Islet precursor cell (in vitro differentiated cells): ENCODE data around the gene PAWR.
A peak's percentile ranks its signal among the peaks of the same experiment; 100 is the strongest.
"Not testable (repeated sequence)": the region's sequence is repeated elsewhere in the genome, so short reads cannot be mapped to it uniquely, and the experiment has no call there.

Experiments used
- DNase-seq: peaks from one replicate; pipeline ENCODE4 v3.0.0-alpha.2; 2018

The PAWR gene

GRCh38 chr12:79686171-79686570 is 4.6 kb downstream of the PAWR start:
- no peak for DNase-seq

GRCh38 chr12:79685068-79685467 is 5.7 kb downstream of the PAWR start:
- no peak for DNase-seq

DNA sequence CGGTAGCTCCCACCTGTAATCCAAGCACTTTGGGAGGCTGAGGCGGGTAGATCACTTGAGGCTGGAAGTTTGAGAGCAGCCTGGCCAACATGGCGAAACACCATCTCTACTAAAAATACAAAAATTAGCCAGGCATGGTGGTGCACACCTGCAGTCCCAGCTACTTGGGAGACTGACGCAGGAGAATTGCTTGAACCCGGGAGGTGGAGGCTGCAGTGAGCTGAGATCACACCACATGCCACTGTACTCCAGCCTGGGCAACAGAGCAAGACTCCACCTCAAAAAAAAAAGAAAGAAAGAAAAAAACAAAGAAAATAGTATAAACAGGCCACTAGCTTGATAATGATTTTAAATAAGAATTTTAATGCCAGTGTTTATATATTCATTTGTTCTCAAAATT is 6.4 kb downstream of the PAWR start:
- DNase-seq: not testable (repeated sequence)

GRCh38 chr12:79682593-79682992 is 8.2 kb downstream of the PAWR start:
- no peak for DNase-seq

- DNase-seq: peak; percentile 84
Observed at GRCh38 chr12:79681008-79681590, 9.7 kb downstream of the PAWR start.

DNA sequence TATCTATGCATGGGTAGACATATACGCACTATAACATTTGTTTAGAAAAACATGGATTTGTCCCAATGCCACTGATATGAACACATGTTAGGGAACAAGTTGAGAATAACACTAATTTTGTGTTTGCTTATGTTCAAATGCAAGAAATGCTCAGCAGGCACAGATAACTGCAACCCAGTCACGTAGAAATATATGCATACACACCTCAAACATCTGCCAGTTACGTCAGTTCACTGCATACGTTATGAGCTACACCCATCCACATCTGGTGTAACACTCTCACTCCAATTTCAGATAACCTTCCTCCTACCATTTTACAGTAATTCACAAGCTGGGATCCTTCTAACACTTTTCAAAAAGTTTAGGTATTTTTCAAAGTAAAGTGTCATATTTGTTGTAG is 10.7 kb downstream of the PAWR start:
- no peak for DNase-seq

- DNase-seq: no peak
Observed at GRCh38 chr12:79678306-79678705, 12.5 kb downstream of the PAWR start.

DNA sequence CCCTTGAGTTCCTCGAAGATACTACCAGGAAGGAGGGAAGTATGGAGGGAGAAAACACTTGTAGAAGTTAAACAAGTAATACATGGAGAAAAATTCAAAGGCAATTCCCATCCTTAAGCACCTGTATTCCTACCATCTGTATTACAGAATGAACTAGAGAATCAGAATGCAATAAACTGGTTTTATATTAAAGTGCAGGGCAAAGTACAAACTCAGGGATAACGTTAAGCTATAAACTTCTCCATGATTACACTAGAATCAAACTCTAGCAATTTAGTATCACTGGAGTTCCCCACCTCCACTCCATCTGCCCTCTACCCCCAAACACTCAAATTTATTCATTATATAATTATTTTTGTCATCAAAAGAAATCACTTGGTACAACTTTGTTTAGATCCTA is 13.1 kb downstream of the PAWR start:
- DNase-seq: no peak

DNA sequence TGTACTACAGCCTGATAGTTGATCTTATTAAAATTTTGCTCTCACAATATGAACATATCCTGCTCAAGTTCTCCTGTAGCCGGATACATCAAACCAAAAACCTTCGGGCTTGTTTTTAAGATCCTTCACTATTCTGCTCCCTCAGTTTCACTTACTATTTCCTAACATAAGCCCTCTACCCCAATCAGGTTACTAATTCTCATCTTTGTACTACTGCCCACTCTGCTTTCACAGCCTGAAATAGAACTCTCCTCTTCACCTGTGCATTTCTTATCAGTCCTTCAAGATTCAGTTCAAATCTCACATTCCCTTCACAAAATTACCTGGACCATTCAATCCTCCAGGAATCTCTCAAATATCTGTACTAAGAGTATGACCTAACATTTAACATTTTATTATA is 14.2 kb downstream of the PAWR start:
- DNase-seq: no peak

GRCh38 chr12:79674629-79675028 is 16.1 kb downstream of the PAWR start:
- no peak for DNase-seq

GRCh38 chr12:79673354-79673753 is 17.4 kb downstream of the PAWR start:
- DNase-seq: no peak

GRCh38 chr12:79668113-79668512 is 22.7 kb downstream of the PAWR start:
- no peak for DNase-seq

GRCh38 chr12:79665212-79665887 is 25.4 kb downstream of the PAWR start:
- DNase-seq: no peak

GRCh38 chr12:79664518-79664917 is 26.2 kb downstream of the PAWR start:
- no peak for DNase-seq

- no peak for DNase-seq
Observed at GRCh38 chr12:79662046-79662811, 28.5 kb downstream of the PAWR start.

DNA sequence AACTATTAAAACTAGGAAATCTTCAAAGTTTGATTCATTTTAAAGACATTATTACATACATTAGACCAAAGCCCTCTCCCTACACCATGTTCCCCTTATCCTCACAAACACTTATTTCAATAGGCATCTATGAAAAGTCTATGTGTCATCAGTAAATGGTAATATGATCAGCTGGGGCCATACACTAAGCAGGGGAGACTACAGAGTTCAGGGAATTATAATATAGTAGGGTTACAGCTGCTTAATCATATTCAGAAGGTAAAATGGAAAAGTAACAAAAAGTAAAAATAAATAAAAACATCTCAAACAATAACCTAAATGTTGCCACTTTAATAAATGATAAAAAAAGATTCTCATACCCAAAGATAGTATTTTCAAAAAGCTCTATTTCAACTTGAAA is 29.1 kb downstream of the PAWR start:
- no peak for DNase-seq

DNA sequence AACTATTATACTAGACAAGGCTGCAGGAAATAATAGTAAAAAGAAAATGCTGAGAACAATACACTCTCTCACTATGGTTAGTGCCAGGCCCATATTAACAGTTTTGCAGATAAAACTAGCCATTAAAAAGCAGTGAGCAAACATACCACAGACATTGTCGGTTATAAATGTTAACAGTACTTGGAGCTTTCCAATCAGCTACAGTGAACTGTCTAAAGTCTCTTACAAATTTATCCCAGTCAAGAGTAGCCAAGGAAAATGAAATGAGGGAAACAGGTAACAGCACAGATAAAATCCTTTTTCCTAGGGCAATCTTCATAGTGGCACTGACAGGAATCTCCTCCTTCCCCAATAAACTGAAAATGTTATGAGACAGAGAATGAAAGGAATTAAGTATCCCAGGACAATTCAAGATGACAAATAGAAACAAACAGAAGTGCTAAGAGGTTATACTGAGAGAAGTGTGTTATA is 30.8 kb downstream of the PAWR start:
- no peak for DNase-seq

DNA sequence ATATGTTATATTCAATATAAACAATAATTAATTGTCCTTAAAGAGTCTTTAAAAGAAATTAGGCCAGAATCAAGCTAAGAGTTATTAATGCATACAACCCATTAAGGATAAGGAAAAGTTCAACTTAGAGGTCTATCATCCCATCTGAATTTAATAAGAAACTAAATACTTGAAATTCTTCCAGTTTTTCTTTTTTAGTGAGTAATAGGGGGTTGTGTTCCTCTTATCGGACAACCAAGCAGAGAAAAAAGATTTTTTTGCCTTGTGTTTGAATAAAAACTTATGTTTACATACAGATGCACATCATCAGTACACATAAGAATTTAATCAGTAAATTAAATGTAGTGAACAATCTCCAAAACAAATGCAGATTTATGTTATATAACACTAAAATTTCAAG is 32.5 kb downstream of the PAWR start:
- no peak for DNase-seq

DNA sequence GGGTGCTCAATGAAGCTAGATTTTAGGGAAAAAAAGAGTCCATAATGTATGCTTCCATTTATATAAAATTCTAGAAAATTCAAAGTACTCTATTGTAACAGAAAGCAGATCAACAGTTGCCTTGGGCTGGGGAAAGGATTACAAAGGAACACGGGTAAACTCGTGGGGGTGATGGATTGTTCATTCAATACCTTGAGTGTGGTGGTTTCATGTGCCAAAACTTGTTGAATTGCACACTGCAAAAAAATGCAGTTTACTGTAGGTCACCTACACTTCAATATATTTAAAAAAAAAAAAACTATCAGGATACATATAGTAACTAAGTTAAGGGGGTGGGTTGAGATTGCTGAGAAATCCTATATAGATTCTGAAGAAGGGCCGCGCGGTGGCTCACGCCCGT is 33.6 kb downstream of the PAWR start:
- DNase-seq: no peak

DNA sequence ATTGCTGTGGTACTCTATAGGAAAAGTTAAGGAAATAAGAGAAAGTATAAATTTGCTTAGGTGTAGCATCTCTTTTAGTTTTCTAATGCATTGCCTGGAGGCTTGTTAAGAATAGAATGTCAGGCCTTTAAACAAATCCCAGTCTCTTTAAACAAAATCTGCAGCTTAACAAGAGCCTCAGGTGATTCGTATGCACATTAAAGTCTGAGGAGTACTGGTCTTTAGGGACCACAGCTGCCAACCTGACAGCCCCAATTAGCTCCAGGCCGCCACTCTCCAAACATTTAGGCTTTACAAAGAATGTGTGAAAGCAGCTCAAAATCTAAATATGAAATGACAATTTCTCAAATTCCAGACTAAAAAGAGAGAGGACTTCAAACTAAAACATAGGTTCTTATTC is 35.7 kb downstream of the PAWR start:
- no peak for DNase-seq

DNA sequence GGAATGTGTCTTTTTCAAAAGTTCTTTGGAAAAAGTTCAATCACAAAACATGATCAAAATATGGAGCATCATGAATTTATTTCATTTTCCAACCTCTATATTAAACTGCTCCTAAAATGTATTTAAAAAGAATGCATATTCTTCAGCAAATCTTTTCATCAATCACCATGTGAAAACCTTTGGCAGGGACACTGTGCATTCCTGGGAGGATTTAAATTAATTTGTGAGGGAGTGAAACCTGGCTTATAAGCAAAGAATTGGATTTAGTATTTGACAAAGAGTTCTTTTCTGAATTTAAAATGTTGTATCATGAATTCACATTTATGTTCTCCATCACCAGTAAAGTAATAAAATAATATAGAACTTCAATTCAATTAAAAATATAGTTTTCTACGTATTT is 38.2 kb downstream of the PAWR start:
- no peak for DNase-seq

- no peak for DNase-seq
Observed at GRCh38 chr12:79650440-79650839, 40.3 kb downstream of the PAWR start.

GRCh38 chr12:79648881-79649280 is 41.9 kb downstream of the PAWR start:
- DNase-seq: no peak

DNA sequence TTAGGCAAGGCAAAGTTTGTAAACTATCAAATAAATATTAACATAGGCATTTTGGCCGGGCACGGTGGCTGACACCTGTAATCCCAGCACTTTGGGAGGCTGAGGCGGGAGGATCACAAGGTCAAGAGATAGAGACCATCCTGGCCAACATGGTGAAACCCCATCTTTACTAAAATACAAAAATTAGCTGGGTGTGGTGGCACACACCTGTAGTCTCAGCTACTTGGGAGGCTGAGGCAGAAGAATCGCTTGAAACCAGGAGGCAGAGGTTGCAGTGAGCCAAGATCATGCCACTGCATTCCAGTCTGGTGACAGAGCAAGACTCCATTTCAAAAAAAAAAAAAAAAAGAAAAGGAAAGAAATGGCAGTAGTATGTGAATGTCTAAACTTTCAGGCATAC is 43.9 kb downstream of the PAWR start:
- not testable (repeated sequence) for DNase-seq
